ENCODE data around the gene NTSR1. TPM values are rescaled to one million over a fixed set of nuclear protein-coding genes. Genes with fewer than 3 reads are reported as not detected.

Gene NTSR1
- total and polyA plus RNA-seq, 2 of the 13 experiments (the other 11 are each of a cell fraction or from before 2014, with no cell fraction given), result 0.09 to 0.12 TPM

GRCh38 chr20:62663145-62664018 lies 45.3 kb upstream of the NTSR1 start (continued):
- 0 out of 2 replicates have a peak, but pooled peaks have one; percentile 23 for TF ChIP-seq ZBTB43 (CRISPR knock-in tag; conservative IDR thresholded peaks at IDR 0.05)
- 0 out of 2 replicates have a peak, but pooled peaks have one; percentile 75 for TF ChIP-seq MEIS1 (CRISPR knock-in tag; IDR thresholded peaks at IDR 0.05; ENCODE audit: borderline replicate concordance)
- TF ChIP-seq, protein P1, sequence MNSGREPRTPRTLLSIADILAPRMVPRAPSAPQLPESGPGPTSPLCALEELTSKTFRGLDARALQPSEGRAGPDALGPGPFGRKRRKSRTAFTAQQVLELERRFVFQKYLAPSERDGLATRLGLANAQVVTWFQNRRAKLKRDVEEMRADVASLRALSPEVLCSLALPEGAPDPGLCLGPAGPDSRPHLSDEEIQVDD (CRISPR knock-in tag; IDR thresholded peaks at IDR 0.05; ENCODE audit: borderline replicate concordance), result no peak
- no peak; the same call in 1 of the 2 replicates for TF ChIP-seq ZNF766 (CRISPR knock-in tag; IDR thresholded peaks at IDR 0.05; ENCODE audit: borderline replicate concordance)
- TF ChIP-seq, protein P2, sequence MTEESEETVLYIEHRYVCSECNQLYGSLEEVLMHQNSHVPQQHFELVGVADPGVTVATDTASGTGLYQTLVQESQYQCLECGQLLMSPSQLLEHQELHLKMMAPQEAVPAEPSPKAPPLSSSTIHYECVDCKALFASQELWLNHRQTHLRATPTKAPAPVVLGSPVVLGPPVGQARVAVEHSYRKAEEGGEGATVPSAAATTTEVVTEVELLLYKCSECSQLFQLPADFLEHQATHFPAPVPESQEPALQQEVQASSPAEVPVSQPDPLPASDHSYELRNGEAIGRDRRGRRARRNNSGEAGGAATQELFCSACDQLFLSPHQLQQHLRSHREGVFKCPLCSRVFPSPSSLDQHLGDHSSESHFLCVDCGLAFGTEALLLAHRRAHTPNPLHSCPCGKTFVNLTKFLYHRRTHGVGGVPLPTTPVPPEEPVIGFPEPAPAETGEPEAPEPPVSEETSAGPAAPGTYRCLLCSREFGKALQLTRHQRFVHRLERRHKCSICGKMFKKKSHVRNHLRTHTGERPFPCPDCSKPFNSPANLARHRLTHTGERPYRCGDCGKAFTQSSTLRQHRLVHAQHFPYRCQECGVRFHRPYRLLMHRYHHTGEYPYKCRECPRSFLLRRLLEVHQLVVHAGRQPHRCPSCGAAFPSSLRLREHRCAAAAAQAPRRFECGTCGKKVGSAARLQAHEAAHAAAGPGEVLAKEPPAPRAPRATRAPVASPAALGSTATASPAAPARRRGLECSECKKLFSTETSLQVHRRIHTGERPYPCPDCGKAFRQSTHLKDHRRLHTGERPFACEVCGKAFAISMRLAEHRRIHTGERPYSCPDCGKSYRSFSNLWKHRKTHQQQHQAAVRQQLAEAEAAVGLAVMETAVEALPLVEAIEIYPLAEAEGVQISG (CRISPR knock-in tag; IDR thresholded peaks at IDR 0.05), result peak; percentile 40; the same call in 1 of the 2 replicates
- 0 out of 2 replicates have a peak, but pooled peaks have one; percentile 38 for TF ChIP-seq NR2C2 (CRISPR knock-in tag; IDR thresholded peaks at IDR 0.05; ENCODE audit: borderline replicate concordance)
- no peak for TF ChIP-seq ELK4 (CRISPR knock-in tag; IDR thresholded peaks at IDR 0.05; ENCODE audit: borderline replicate concordance)
- TF ChIP-seq ZNF776 (CRISPR knock-in tag; IDR thresholded peaks at IDR 0.05), result 0 out of 2 replicates have a peak, but pooled peaks have one; percentile 72
- TF ChIP-seq RARA (CRISPR knock-in tag; IDR thresholded peaks at IDR 0.05), result 0 out of 2 replicates have a peak, but pooled peaks have one; percentile 3
- peak in 1 of 2 experiments; percentile 27; a peak in 1 of 4 replicates for TF ChIP-seq EP300 (IDR thresholded peaks at IDR 0.05; ENCODE audit: low read depth in 2 of 2, low read length in 2 of 2)
- no peak for TF ChIP-seq EP300 (CRISPR knock-in tag; IDR thresholded peaks at IDR 0.05; ENCODE audit: borderline replicate concordance)
- TF ChIP-seq HDAC1 (CRISPR knock-in tag; IDR thresholded peaks at IDR 0.05), result 0 out of 2 replicates have a peak, but pooled peaks have one; percentile 40
- no peak for TF ChIP-seq HIC2 (CRISPR knock-in tag; IDR thresholded peaks at IDR 0.05; ENCODE audit: low read depth)
- peak; percentile 21 for TF ChIP-seq AGO1 (IDR thresholded peaks at IDR 0.05; ENCODE audit: low read depth, low read length, poor library complexity, severe bottlenecking)
- no peak for TF ChIP-seq KMT2A (CRISPR knock-in tag; IDR thresholded peaks at IDR 0.05)
- TF ChIP-seq, protein P3, sequence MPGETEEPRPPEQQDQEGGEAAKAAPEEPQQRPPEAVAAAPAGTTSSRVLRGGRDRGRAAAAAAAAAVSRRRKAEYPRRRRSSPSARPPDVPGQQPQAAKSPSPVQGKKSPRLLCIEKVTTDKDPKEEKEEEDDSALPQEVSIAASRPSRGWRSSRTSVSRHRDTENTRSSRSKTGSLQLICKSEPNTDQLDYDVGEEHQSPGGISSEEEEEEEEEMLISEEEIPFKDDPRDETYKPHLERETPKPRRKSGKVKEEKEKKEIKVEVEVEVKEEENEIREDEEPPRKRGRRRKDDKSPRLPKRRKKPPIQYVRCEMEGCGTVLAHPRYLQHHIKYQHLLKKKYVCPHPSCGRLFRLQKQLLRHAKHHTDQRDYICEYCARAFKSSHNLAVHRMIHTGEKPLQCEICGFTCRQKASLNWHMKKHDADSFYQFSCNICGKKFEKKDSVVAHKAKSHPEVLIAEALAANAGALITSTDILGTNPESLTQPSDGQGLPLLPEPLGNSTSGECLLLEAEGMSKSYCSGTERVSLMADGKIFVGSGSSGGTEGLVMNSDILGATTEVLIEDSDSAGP (CRISPR knock-in tag; IDR thresholded peaks at IDR 0.05; ENCODE audit: borderline replicate concordance), result 0 out of 2 replicates have a peak, but pooled peaks have one; percentile 11
- peak; percentile 79; the same call in 1 of the 2 replicates for TF ChIP-seq ZNF333 (CRISPR knock-in tag; IDR thresholded peaks at IDR 0.05; ENCODE audit: borderline replicate concordance)
